ENCODE results near the gene CRABP2. TPM values are rescaled to one million over a fixed set of nuclear protein-coding genes. Genes with fewer than 3 reads are reported as not detected.

The CRABP2 gene
- total and polyA plus RNA-seq, 2 of the 13 experiments (the other 11 are each of a cell fraction or from before 2014, with no cell fraction given): 0.40 to 0.60 TPM

DNA sequence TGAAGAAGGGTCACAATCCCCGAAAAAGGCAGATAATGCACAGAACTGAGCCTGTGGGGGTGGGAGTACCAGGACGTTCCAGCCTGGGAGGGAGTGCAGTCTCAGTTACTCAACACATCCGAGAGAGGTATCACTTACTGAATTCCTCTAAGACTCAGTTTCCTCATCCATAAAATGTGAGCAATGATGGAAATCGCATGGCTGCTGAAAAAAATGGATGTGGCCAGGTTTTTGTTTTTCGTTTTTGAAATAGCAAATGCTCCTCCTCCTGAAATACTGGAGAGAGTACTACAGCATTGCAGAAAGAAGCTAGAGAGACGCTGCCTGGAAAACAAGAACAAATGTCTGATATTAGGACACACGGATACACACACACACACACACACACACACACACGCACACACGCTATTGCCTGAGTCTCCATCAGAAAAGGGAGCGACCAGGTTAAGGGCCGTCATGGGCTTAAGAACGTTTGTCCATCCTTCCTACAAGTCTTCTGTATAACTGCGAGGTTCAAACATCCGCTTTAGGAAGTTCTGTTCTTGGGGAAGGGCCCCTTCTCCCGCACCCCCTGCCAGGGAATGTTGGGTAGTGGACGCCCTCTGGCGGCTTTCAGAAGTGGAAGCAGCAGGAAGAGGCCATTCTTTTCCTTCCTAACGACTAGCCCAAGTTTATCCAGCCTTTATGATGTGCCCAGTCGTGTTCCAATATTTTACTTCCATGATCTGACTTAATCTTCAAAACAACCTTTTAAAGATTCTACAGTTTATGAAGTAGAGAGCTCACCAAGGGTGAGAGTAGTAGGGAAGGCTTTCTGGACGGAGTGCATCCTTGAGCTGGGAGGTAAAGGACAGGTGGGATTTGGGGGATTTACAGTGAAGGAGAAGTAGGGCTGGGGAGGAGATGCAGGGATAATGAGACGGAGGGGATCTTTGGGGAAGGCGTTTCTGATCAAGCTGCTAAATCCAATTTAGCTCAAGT lies 27.5 kb downstream of the CRABP2 start (continued):
- TF ChIP-seq, protein P1, sequence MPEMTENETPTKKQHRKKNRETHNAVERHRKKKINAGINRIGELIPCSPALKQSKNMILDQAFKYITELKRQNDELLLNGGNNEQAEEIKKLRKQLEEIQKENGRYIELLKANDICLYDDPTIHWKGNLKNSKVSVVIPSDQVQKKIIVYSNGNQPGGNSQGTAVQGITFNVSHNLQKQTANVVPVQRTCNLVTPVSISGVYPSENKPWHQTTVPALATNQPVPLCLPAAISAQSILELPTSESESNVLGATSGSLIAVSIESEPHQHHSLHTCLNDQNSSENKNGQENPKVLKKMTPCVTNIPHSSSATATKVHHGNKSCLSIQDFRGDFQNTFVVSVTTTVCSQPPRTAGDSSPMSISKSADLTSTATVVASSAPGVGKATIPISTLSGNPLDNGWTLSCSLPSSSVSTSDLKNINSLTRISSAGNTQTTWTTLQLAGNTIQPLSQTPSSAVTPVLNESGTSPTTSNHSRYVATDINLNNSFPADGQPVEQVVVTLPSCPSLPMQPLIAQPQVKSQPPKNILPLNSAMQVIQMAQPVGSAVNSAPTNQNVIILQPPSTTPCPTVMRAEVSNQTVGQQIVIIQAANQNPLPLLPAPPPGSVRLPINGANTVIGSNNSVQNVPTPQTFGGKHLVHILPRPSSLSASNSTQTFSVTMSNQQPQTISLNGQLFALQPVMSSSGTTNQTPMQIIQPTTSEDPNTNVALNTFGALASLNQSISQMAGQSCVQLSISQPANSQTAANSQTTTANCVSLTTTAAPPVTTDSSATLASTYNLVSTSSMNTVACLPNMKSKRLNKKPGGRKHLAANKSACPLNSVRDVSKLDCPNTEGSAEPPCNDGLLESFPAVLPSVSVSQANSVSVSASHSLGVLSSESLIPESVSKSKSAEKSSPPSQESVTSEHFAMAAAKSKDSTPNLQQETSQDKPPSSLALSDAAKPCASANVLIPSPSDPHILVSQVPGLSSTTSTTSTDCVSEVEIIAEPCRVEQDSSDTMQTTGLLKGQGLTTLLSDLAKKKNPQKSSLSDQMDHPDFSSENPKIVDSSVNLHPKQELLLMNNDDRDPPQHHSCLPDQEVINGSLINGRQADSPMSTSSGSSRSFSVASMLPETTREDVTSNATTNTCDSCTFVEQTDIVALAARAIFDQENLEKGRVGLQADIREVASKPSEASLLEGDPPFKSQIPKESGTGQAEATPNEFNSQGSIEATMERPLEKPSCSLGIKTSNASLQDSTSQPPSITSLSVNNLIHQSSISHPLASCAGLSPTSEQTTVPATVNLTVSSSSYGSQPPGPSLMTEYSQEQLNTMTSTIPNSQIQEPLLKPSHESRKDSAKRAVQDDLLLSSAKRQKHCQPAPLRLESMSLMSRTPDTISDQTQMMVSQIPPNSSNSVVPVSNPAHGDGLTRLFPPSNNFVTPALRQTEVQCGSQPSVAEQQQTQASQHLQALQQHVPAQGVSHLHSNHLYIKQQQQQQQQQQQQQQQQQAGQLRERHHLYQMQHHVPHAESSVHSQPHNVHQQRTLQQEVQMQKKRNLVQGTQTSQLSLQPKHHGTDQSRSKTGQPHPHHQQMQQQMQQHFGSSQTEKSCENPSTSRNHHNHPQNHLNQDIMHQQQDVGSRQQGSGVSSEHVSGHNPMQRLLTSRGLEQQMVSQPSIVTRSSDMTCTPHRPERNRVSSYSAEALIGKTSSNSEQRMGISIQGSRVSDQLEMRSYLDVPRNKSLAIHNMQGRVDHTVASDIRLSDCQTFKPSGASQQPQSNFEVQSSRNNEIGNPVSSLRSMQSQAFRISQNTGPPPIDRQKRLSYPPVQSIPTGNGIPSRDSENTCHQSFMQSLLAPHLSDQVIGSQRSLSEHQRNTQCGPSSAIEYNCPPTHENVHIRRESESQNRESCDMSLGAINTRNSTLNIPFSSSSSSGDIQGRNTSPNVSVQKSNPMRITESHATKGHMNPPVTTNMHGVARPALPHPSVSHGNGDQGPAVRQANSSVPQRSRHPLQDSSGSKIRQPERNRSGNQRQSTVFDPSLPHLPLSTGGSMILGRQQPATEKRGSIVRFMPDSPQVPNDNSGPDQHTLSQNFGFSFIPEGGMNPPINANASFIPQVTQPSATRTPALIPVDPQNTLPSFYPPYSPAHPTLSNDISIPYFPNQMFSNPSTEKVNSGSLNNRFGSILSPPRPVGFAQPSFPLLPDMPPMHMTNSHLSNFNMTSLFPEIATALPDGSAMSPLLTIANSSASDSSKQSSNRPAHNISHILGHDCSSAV (CRISPR knock-in tag; IDR thresholded peaks at IDR 0.05; ENCODE audit: borderline replicate concordance): no peak
- no peak for TF ChIP-seq JUND (CRISPR knock-in tag; IDR thresholded peaks at IDR 0.05)
- TF ChIP-seq ELF1 (CRISPR knock-in tag; IDR thresholded peaks at IDR 0.05): peak; percentile 32; the same call in 1 of the 2 replicates
- TF ChIP-seq ZSCAN25 (CRISPR knock-in tag; IDR thresholded peaks at IDR 0.05): peak; percentile 80
- TF ChIP-seq RNF2 (conservative IDR thresholded peaks at IDR 0.05; ENCODE audit: low read depth): no peak
- TF ChIP-seq, protein P2, sequence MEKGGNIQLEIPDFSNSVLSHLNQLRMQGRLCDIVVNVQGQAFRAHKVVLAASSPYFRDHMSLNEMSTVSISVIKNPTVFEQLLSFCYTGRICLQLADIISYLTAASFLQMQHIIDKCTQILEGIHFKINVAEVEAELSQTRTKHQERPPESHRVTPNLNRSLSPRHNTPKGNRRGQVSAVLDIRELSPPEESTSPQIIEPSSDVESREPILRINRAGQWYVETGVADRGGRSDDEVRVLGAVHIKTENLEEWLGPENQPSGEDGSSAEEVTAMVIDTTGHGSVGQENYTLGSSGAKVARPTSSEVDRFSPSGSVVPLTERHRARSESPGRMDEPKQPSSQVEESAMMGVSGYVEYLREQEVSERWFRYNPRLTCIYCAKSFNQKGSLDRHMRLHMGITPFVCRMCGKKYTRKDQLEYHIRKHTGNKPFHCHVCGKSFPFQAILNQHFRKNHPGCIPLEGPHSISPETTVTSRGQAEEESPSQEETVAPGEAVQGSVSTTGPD (CRISPR knock-in tag; IDR thresholded peaks at IDR 0.05): no peak
- TF ChIP-seq CENPBD1 (CRISPR knock-in tag; IDR thresholded peaks at IDR 0.05; ENCODE audit: borderline replicate concordance, low read depth): no peak
- TF ChIP-seq XRCC5 (optimal IDR thresholded peaks at IDR 0.05; ENCODE audit: low read length): peak; percentile 35
- TF ChIP-seq SALL1 (CRISPR knock-in tag; IDR thresholded peaks at IDR 0.05): peak; percentile 36; the same call in 1 of the 2 replicates
- peak; percentile 39; the same call in 1 of the 2 replicates for TF ChIP-seq GATAD2A (CRISPR knock-in tag; IDR thresholded peaks at IDR 0.05)
- TF ChIP-seq HNRNPL (IDR thresholded peaks at IDR 0.05; ENCODE audit: low read depth, low read length): no peak
